Ovary (tissue), 3 donors: ENCODE data around the gene ULBP3.

Source experiments
- CTCF ChIP-seq, 3 donors: fragments of 450-650 bp in 2 of 3; fragments of 200-600 bp in 1 of 3; IDR thresholded peaks; one replicate each; pipeline versions ENCODE4 v1.5.1 to v1.8.0; 2016 to 2022; ENCODE audit warnings: antibody characterized with exemption in 3 of 3, mild to moderate bottlenecking in 1 of 3
- EP300 ChIP-seq: sonication (generic); formaldehyde crosslinking; IDR thresholded peaks from one replicate; pipeline ENCODE4 v1.6.1; 2017; ENCODE audit warnings: antibody characterized with exemption
- POLR2A ChIP-seq: fragments of 450-650 bp; IDR thresholded peaks from one replicate; pipeline ENCODE4 v1.6.1; 2017; ENCODE audit warnings: antibody characterized with exemption, mild to moderate bottlenecking, moderate library complexity
- donor health status: DM: no; HTN: no; CAD: no.

GRCh38 chr6:150044621-150045145, 24.2 kb downstream of the ULBP3 start:
- TF ChIP-seq POLR2A (no peak), CTCF (IDR thresholded peaks at IDR 0.05) (no peak), EP300 (no peak)
